Keratinocyte (primary cell): Measurements from ENCODE around the gene KCNG2. TPM values are rescaled to one million over a fixed set of nuclear protein-coding genes. Genes with fewer than 3 reads are reported as not detected.

Experiments used
- DNase-seq: peaks from one replicate; pipeline ENCODE4 v3.0.0-alpha.2; 2011; ENCODE audit warnings: low read depth, missing footprints, low spot score
- FAIRE-seq: peaks from 2 replicates; lab custom pipeline; 2011; peaks lifted over from hg19 to GRCh38; lab: Jason Lieb, UNC
- H2AFZ ChIP-seq: 2 replicates; pipeline ENCODE4 v1.6.0; 2012; ENCODE audit warnings: low read length, control low read depth, inconsistent platforms; ENCODE audit not compliant: control insufficient read depth
- H3K27ac ChIP-seq: 2 replicates; pipeline ENCODE4 v1.5.1; 2011; ENCODE audit warnings: low read length; ENCODE audit not compliant: control insufficient read depth, insufficient read depth
- H3K27me3 ChIP-seq: 3 replicates; pipeline ENCODE4 v1.6.0; 2011; ENCODE audit warnings: low read length; ENCODE audit not compliant: control insufficient read depth, insufficient read depth; ENCODE audit errors: extremely low read depth
- H3K36me3 ChIP-seq, 2 experiments: 2 replicates in 1 of 2; 3 replicates in 1 of 2; pipeline ENCODE4 v1.5.1; 2011; ENCODE audit warnings: low read length in 2 of 2, mild to moderate bottlenecking in 1 of 2; ENCODE audit not compliant: control insufficient read depth in 2 of 2, insufficient read depth in 2 of 2; ENCODE audit errors: extremely low read depth in 1 of 2
- H3K4me1 ChIP-seq: 3 replicates; pipeline ENCODE4 v1.5.1; 2011; ENCODE audit warnings: low read length; ENCODE audit not compliant: control insufficient read depth, insufficient read depth; ENCODE audit errors: extremely low read depth
- H3K4me2 ChIP-seq: 3 replicates; pipeline ENCODE4 v1.6.0; 2011; ENCODE audit warnings: low read depth, low read length; ENCODE audit not compliant: control insufficient read depth, insufficient read depth; ENCODE audit errors: extremely low read depth
- H3K4me3 ChIP-seq, 3 experiments: fragments of 200-600 bp in 1 of 3; sonication (generic) in 1 of 3; 2 replicates in 2 of 3; 3 replicates in 1 of 3; pipeline ENCODE4 v1.5.1; 2011 to 2016; ENCODE audit warnings: low read length in 3 of 3, mild to moderate bottlenecking in 3 of 3, control low read depth in 2 of 3, inconsistent platforms in 1 of 3, low read depth in 1 of 3, mixed read lengths in 1 of 3, mixed run types in 1 of 3, moderate library complexity in 1 of 3; ENCODE audit not compliant: control insufficient read depth in 2 of 3, insufficient read depth in 2 of 3; ENCODE audit errors: extremely low read depth in 1 of 3
- H3K79me2 ChIP-seq: 2 replicates; pipeline ENCODE4 v1.6.0; 2012; ENCODE audit warnings: low read length; ENCODE audit not compliant: control insufficient read depth, insufficient read depth
- H3K9ac ChIP-seq: 3 replicates; pipeline ENCODE4 v1.6.0; 2011; ENCODE audit warnings: low read length; ENCODE audit not compliant: control insufficient read depth, insufficient read depth; ENCODE audit errors: extremely low read depth
- H3K9me1 ChIP-seq: 3 replicates; pipeline ENCODE4 v1.6.0; 2011; ENCODE audit warnings: low read length; ENCODE audit not compliant: control insufficient read depth, insufficient read depth; ENCODE audit errors: extremely low read depth
- H3K9me3 ChIP-seq: 2 replicates; pipeline ENCODE4 v1.5.1; 2012; ENCODE audit warnings: low read depth, low read length; ENCODE audit not compliant: control insufficient read depth
- H4K20me1 ChIP-seq: 3 replicates; pipeline ENCODE4 v1.6.0; 2011; ENCODE audit warnings: low read length; ENCODE audit not compliant: control insufficient read depth, insufficient read depth; ENCODE audit errors: extremely low read depth
- EZH2 ChIP-seq: IDR thresholded peaks from one replicate; pipeline ENCODE4 v1.6.1; 2012; ENCODE audit warnings: inconsistent platforms, mild to moderate bottlenecking, low read length, moderate library complexity
- dilution Hi-C: fragments of 300-500 bp; cut with MboI; formaldehyde crosslinking; loops from one replicate; pipeline ENCODE4 v1.7.0; 2020; ENCODE audit warnings: low sequenced_read_pairs; ENCODE audit not compliant: extremely low pct_ligation_motif_present
- polyA plus RNA-seq, 5 experiments: library from polyadenylated mRNA; depleted of rRNA in 3 of 5; stranded (reverse) in 3 of 5; stranded (forward) in 1 of 5; unstranded in 1 of 5; fragments of >200 nt; gene quantifications; 1 replicate in 1 of 5; 2 replicates in 3 of 5; 3 replicates in 1 of 5; pipeline versions ENCODE4 v1.2.1 to v1.2.3, GENCODE V29; 2011 to 2012; ENCODE audit warnings: missing spikeins in 2 of 5, low read depth in 1 of 5, low replicate concordance in 1 of 5
- TF ChIP-seq, protein P1 (sequence below), 3 experiments: IDR thresholded peaks in 1 of 3; conservative IDR thresholded peaks in 1 of 3; optimal IDR thresholded peaks in 1 of 3; 2 replicates in 2 of 3; 3 replicates in 1 of 3; pipeline versions ENCODE3 to v1.5.1; 2011; ENCODE audit warnings: low read length in 3 of 3, mild to moderate bottlenecking in 3 of 3, moderate library complexity in 2 of 3, control low read depth in 1 of 3, inconsistent platforms in 1 of 3; ENCODE audit not compliant: insufficient read depth in 2 of 3; ENCODE audit errors: extremely low read depth in 1 of 3

The KCNG2 gene
- polyA plus RNA-seq, 1 donor (not counting 4 experiments of a cell fraction or from before 2014, with no cell fraction given): not detected

DNA sequence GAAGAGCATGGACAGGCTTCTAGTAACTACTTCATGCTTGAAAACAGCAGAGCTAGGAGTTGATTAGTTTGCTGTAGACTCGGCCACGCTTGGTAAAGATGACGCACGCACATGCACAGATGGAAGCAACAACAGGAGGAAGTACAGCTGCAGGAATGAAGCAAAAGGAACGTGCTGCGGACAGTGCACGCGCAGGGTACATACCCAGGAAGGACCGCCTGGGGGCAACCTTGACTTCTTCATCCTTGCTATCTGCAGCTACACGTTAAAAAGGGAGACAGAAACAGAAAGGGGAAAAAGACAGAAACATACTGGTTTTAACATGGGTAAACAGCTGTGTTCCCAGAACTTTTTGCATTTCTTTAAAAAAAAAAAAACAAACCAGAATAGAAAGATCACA lies 136.0 kb downstream of the KCNG2 start:
- no peak for TF ChIP-seq EZH2
- TF ChIP-seq, protein P1, sequence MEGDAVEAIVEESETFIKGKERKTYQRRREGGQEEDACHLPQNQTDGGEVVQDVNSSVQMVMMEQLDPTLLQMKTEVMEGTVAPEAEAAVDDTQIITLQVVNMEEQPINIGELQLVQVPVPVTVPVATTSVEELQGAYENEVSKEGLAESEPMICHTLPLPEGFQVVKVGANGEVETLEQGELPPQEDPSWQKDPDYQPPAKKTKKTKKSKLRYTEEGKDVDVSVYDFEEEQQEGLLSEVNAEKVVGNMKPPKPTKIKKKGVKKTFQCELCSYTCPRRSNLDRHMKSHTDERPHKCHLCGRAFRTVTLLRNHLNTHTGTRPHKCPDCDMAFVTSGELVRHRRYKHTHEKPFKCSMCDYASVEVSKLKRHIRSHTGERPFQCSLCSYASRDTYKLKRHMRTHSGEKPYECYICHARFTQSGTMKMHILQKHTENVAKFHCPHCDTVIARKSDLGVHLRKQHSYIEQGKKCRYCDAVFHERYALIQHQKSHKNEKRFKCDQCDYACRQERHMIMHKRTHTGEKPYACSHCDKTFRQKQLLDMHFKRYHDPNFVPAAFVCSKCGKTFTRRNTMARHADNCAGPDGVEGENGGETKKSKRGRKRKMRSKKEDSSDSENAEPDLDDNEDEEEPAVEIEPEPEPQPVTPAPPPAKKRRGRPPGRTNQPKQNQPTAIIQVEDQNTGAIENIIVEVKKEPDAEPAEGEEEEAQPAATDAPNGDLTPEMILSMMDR (optimal IDR thresholded peaks at IDR 0.05 in 1 of 3, IDR thresholded peaks at IDR 0.05 in 1 of 3, conservative IDR thresholded peaks at IDR 0.05 in 1 of 3; ENCODE audit: extremely low read depth in 1 of 3, insufficient read depth in 2 of 3, low read length in 3 of 3): no peak
- Histone ChIP-seq H2AFZ (no peak overlapping the region), H3K9me3 (peaks cover 15% of the 10 kb centered on the region), H3K9me1 (no peaks in the 10 kb centered on the region), H3K27me3 (no peaks in the 10 kb centered on the region), H3K4me1 (no peaks in the 10 kb centered on the region), H3K4me2 (no peak overlapping the region), H4K20me1 (no peaks in the 10 kb centered on the region), H3K9ac (no peak overlapping the region), H3K27ac (no peak overlapping the region), H3K79me2 (peaks cover 80% of the 10 kb centered on the region), H3K4me3 (no peak overlapping the region), H3K36me3 (peaks cover 22 to 26% of the 10 kb centered on the region in 2 experiments)
- dilution Hi-C loops: no loop called here
- FAIRE-seq (no peak), DNase-seq (no peak)

DNA sequence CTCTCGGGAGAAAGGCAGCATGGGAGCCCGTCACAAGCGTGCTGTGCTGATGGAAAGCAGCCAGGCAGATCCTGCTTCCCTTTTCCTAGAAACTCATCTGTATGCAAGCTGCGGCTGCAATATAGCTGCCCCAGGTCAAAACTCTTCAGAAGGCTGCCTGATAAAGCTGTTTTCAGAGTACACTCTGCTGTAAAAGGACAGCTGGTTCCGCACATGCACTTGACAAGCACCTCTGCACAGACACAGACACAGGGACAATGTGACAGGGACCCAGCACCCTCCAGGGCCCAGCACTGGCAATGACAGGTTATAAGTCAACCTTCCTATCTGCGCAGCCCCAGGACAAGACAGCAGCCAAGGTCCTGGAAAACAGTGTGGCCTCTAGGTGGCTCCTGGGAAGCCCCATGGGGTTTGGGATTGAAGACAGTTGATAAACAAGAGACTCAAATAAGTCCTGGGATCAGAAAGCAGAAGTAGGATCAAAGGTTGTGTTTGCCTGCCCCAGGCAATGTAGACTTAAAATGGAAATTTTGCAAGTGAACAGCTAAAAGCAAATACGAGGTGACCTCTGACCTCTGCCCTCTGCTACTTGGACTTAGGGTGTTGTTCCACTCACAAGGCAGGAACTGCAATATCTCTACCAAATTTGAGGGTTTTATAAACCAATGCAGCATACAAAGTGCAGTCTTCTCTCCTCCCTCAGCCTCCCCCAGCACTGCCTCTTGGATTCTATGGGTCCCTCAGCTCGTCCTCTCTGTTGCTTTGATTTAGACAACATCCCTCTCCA lies 136.8 kb downstream of the KCNG2 start:
- no peak for DNase-seq
- Histone ChIP-seq H3K79me2 (peaks cover 79% of the 10 kb centered on the region), H2AFZ (no peak overlapping the region), H3K27me3 (no peaks in the 10 kb centered on the region), H3K4me2 (no peak overlapping the region), H3K9me1 (no peaks in the 10 kb centered on the region), H3K9ac (no peak overlapping the region), H3K36me3 (peaks cover 19 to 22% of the 10 kb centered on the region in 2 experiments), H3K4me1 (no peaks in the 10 kb centered on the region), H3K9me3 (peaks cover 11% of the 10 kb centered on the region), H3K4me3 (no peak overlapping the region), H3K27ac (no peak overlapping the region), H4K20me1 (no peaks in the 10 kb centered on the region)
- no peak for TF ChIP-seq EZH2
- TF ChIP-seq, protein P1 (optimal IDR thresholded peaks at IDR 0.05 in 1 of 3, IDR thresholded peaks at IDR 0.05 in 1 of 3, conservative IDR thresholded peaks at IDR 0.05 in 1 of 3; ENCODE audit: extremely low read depth in 1 of 3, insufficient read depth in 2 of 3, low read length in 3 of 3): no peak
- dilution Hi-C loops: no loop called here
- FAIRE-seq: no peak
